Testis (tissue), 2 donors: ENCODE results near the gene TVP23C.

ENCODE experiments used
- CTCF ChIP-seq, 3 experiments: fragments of 450-650 bp in 2 of 3; fragments of 200-600 bp in 1 of 3; sonication (generic) in 1 of 3; IDR thresholded peaks; one replicate each; pipeline ENCODE4 v1.5.1; 2016 to 2019; ENCODE audit warnings: antibody characterized with exemption in 3 of 3, mild to moderate bottlenecking in 2 of 3, moderate library complexity in 1 of 3
- POLR2A ChIP-seq: fragments of 450-650 bp; IDR thresholded peaks from one replicate; pipeline ENCODE4 v1.6.1; 2017; ENCODE audit warnings: antibody characterized with exemption, mild to moderate bottlenecking, moderate library complexity

GRCh38 chr17:15464231-15464985 is 98.9 kb downstream of the TVP23C start:
- TF ChIP-seq CTCF (IDR thresholded peaks at IDR 0.05) = no peak
- no peak for TF ChIP-seq POLR2A
